Neural progenitor cell (in vitro differentiated cells): ENCODE results near the gene SPOCD1. TPM values are rescaled to one million over a fixed set of nuclear protein-coding genes. Genes with fewer than 3 reads are reported as not detected.

ENCODE experiments used
- DNase-seq: peaks from one replicate; pipeline ENCODE4 v3.0.0-alpha.2; 2016; ENCODE audit warnings: low spot score
- H2AFZ ChIP-seq: fragments of 200-600 bp; sonication (generic); replicated peaks from 2 replicates; pipeline ENCODE4 v1.6.1; 2016; ENCODE audit warnings: antibody characterized with exemption
- H3F3A ChIP-seq: fragments of 200-600 bp; sonication (generic); 2 replicates; pipeline ENCODE4 v1.6.1; 2016; ENCODE audit warnings: antibody characterized with exemption, low read depth
- H3K27ac ChIP-seq: fragments of 200-600 bp; sonication (generic); 2 replicates; pipeline ENCODE4 v1.5.1; 2016; ENCODE audit warnings: mild to moderate bottlenecking
- H3K27me3 ChIP-seq: fragments of 200-600 bp; sonication (generic); 2 replicates; pipeline ENCODE4 v1.6.1; 2016; ENCODE audit warnings: mild to moderate bottlenecking, moderate library complexity
- H3K36me3 ChIP-seq: fragments of 200-600 bp; sonication (generic); 2 replicates; pipeline ENCODE4 v1.5.1; 2016
- H3K4me1 ChIP-seq: fragments of 200-600 bp; sonication (generic); 2 replicates; pipeline ENCODE4 v1.6.1; 2016; ENCODE audit warnings: mixed run types
- H3K4me2 ChIP-seq: fragments of 200-600 bp; sonication (generic); 2 replicates; pipeline ENCODE4 v1.6.1; 2016
- H3K4me3 ChIP-seq: fragments of 200-600 bp; sonication (generic); 2 replicates; pipeline ENCODE4 v1.5.1; 2016
- H3K79me2 ChIP-seq: fragments of 200-600 bp; sonication (generic); 2 replicates; pipeline ENCODE4 v1.6.1; 2016; ENCODE audit warnings: low read depth
- H3K9ac ChIP-seq: fragments of 200-600 bp; sonication (generic); 2 replicates; pipeline ENCODE4 v1.6.1; 2016
- H3K9me3 ChIP-seq: fragments of 200-600 bp; sonication (generic); 2 replicates; pipeline ENCODE4 v1.5.1; 2016; ENCODE audit warnings: low read depth
- H4K20me1 ChIP-seq: fragments of 200-600 bp; sonication (generic); 2 replicates; pipeline ENCODE4 v1.6.1; 2016; ENCODE audit warnings: low read depth
- H3K27ac Mint-ChIP-seq: 3 replicates; pipeline ENCODE4 v1.8.0; 2021; ENCODE audit warnings: mixed read lengths
- H3K27me3 Mint-ChIP-seq: 2 replicates; pipeline ENCODE4 v1.8.0; 2022; ENCODE audit warnings: low read depth, mild to moderate bottlenecking, inconsistent platforms, moderate library complexity, mixed read lengths; ENCODE audit not compliant: insufficient read depth
- H3K36me3 Mint-ChIP-seq: 3 replicates; pipeline ENCODE4 v1.8.0; 2021; ENCODE audit warnings: mixed read lengths
- H3K4me1 Mint-ChIP-seq: 3 replicates; pipeline ENCODE4 v1.8.0; 2021; ENCODE audit warnings: mixed read lengths
- H3K4me3 Mint-ChIP-seq: 3 replicates; pipeline ENCODE4 v1.8.0; 2021; ENCODE audit warnings: mild to moderate bottlenecking, moderate library complexity, mixed read lengths
- H3K9me3 Mint-ChIP-seq: 3 replicates; pipeline ENCODE4 v1.8.0; 2020; ENCODE audit warnings: mixed read lengths
- CTCF ChIP-seq: fragments of 200-600 bp; sonication (generic); IDR thresholded peaks from 2 replicates; pipeline ENCODE4 v1.5.1; 2017; ENCODE audit warnings: antibody characterized with exemption, mild to moderate bottlenecking
- EZH2 ChIP-seq: fragments of 200-600 bp; sonication (generic); IDR thresholded peaks from 2 replicates; pipeline ENCODE4 v1.6.1; 2017; ENCODE audit warnings: antibody characterized with exemption, mild to moderate bottlenecking, moderate library complexity
- EZH2phosphoT487 ChIP-seq: fragments of 200-600 bp; sonication (generic); IDR thresholded peaks from 2 replicates; pipeline ENCODE4 v1.6.1; 2017; ENCODE audit warnings: antibody characterized with exemption
- total RNA-seq: library from RNA; depleted of rRNA; stranded (reverse); fragments of >200 nt; gene quantifications from 2 replicates; pipeline ENCODE4 v1.2.3, GENCODE V29; 2015; ENCODE audit warnings: low replicate concordance

Gene SPOCD1
- total RNA-seq, 1 donor from 2014 or later, result 1.4 TPM

- TF ChIP-seq EZH2, result no peak
- TF ChIP-seq EZH2phosphoT487, result no peak
- TF ChIP-seq CTCF, result no peak
- peak overlapping the region; percentile 83 for H3K4me2 ChIP-seq
- DNase-seq, result peak; percentile 38
- H3K4me1 Mint-ChIP-seq, result peaks cover 69% of the 10 kb centered on the region
- no peak overlapping the region for H3K9ac ChIP-seq
- H3F3A ChIP-seq, result peaks cover 56% of the 10 kb centered on the region
- H3K4me3 ChIP-seq, result peak overlapping the region; percentile 58
- peaks cover 31% of the 10 kb centered on the region for H3K27me3 ChIP-seq
- H3K9me3 ChIP-seq, result no peaks in the 10 kb centered on the region
- peaks cover 4% of the 10 kb centered on the region for H3K79me2 ChIP-seq
- peak overlapping the region; percentile 23 for H3K27ac Mint-ChIP-seq
- H3K4me3 Mint-ChIP-seq, result peak overlapping the region; percentile 92
- peaks cover 49% of the 10 kb centered on the region for H3K4me1 ChIP-seq
- H3K27ac ChIP-seq, result no peak overlapping the region
- H3K27me3 Mint-ChIP-seq, result peaks cover 15% of the 10 kb centered on the region
- no peaks in the 10 kb centered on the region for H3K36me3 ChIP-seq
- peak overlapping the region; percentile 94 for H2AFZ ChIP-seq
- peaks cover 23% of the 10 kb centered on the region for H4K20me1 ChIP-seq
- H3K36me3 Mint-ChIP-seq, result no peaks in the 10 kb centered on the region
- no peaks in the 10 kb centered on the region for H3K9me3 Mint-ChIP-seq
These were observed 52.0 kb downstream of the SPOCD1 start for GRCh38 chr1:31763671-31764311.

- no peaks in the 10 kb centered on the region for H3K9me3 ChIP-seq
- peaks cover 31% of the 10 kb centered on the region for H3K27me3 ChIP-seq
- Mint-ChIP-seq H3K27ac (peak overlapping the region; percentile 23), H3K4me3 (peak overlapping the region; percentile 92), H3K4me1 (peaks cover 68% of the 10 kb centered on the region), H3K36me3 (no peaks in the 10 kb centered on the region), H3K27me3 (peaks cover 11% of the 10 kb centered on the region), H3K9me3 (no peaks in the 10 kb centered on the region)
- DNase-seq, result peak; percentile 94
- peak overlapping the region; percentile 58 for H3K4me3 ChIP-seq
- H3F3A ChIP-seq, result peaks cover 56% of the 10 kb centered on the region
- no peaks in the 10 kb centered on the region for H3K36me3 ChIP-seq
- H3K79me2 ChIP-seq, result peaks cover 4% of the 10 kb centered on the region
- H3K9ac ChIP-seq, result no peak overlapping the region
- H3K4me1 ChIP-seq, result peaks cover 54% of the 10 kb centered on the region
- peak overlapping the region; percentile 83 for H3K4me2 ChIP-seq
- peaks cover 23% of the 10 kb centered on the region for H4K20me1 ChIP-seq
- H2AFZ ChIP-seq, result peak overlapping the region; percentile 94
- peak; percentile 75 for TF ChIP-seq CTCF
- no peak for TF ChIP-seq EZH2phosphoT487
- no peak for TF ChIP-seq EZH2
- no peak overlapping the region for H3K27ac ChIP-seq
These were observed 52.8 kb downstream of the SPOCD1 start for GRCh38 chr1:31762726-31763670.

GRCh38 chr1:31762323-31762722 lies 53.5 kb downstream of the SPOCD1 start:
- Mint-ChIP-seq H3K27me3 (peaks cover 14% of the 10 kb centered on the region), H3K4me1 (peaks cover 64% of the 10 kb centered on the region), H3K9me3 (no peaks in the 10 kb centered on the region), H3K36me3 (no peaks in the 10 kb centered on the region), H3K27ac (no peak overlapping the region), H3K4me3 (peak overlapping the region; percentile 81)
- Histone ChIP-seq H3K27ac (no peak overlapping the region), H2AFZ (no peak overlapping the region), H3K79me2 (peaks cover 4% of the 10 kb centered on the region), H3K9me3 (no peaks in the 10 kb centered on the region), H3K4me2 (peak overlapping the region; percentile 83), H3K27me3 (peaks cover 31% of the 10 kb centered on the region), H4K20me1 (peaks cover 23% of the 10 kb centered on the region), H3K36me3 (no peaks in the 10 kb centered on the region), H3K4me3 (peak overlapping the region; percentile 58), H3K4me1 (peaks cover 52% of the 10 kb centered on the region), H3K9ac (no peak overlapping the region), H3F3A (peaks cover 56% of the 10 kb centered on the region)
- TF ChIP-seq EZH2phosphoT487, result no peak
- no peak for TF ChIP-seq EZH2
- TF ChIP-seq CTCF, result no peak
- no peak for DNase-seq
